DOHH2 (cell line): ENCODE data around the gene PADI1.

Source experiments
- H3F3A ChIP-seq: fragments of 200-600 bp; sonication (generic), shearing (Covaris generic); 2 replicates; pipeline ENCODE4 v1.6.0; 2016; ENCODE audit warnings: antibody characterized with exemption, mild to moderate bottlenecking; ENCODE audit not compliant: control insufficient read depth, insufficient read depth
- H3K27ac ChIP-seq: fragments of 200-600 bp; sonication (generic); 2 replicates; pipeline ENCODE4 v1.5.1; 2014; ENCODE audit warnings: low read depth, mild to moderate bottlenecking, low read length, moderate library complexity
- H3K27me3 ChIP-seq: fragments of 200-600 bp; sonication (generic); 2 replicates; pipeline ENCODE4 v1.6.1; 2014; ENCODE audit warnings: mild to moderate bottlenecking, low read length, mixed read lengths; ENCODE audit not compliant: control insufficient read depth
- H3K36me3 ChIP-seq: fragments of 200-600 bp; sonication (generic); 2 replicates; pipeline ENCODE4 v1.6.1; 2014; ENCODE audit warnings: mild to moderate bottlenecking, low read length, moderate library complexity, mixed read lengths; ENCODE audit not compliant: control insufficient read depth
- H3K4me1 ChIP-seq: fragments of 200-600 bp; sonication (generic); 2 replicates; pipeline ENCODE4 v1.6.1; 2014; ENCODE audit warnings: mild to moderate bottlenecking, low read length, mixed read lengths; ENCODE audit not compliant: control insufficient read depth
- H3K4me2 ChIP-seq: fragments of 200-600 bp; sonication (generic); 2 replicates; pipeline ENCODE4 v1.6.0; 2014; ENCODE audit warnings: mild to moderate bottlenecking, low read length, moderate library complexity
- H3K4me3 ChIP-seq: fragments of 200-600 bp; sonication (generic); 2 replicates; pipeline ENCODE4 v1.5.1; 2014; ENCODE audit warnings: mild to moderate bottlenecking, low read length, mixed read lengths
- H3K79me2 ChIP-seq: fragments of 200-600 bp; sonication (generic); 2 replicates; pipeline ENCODE4 v1.6.1; 2014; ENCODE audit warnings: mild to moderate bottlenecking, low read length, mixed read lengths; ENCODE audit not compliant: control insufficient read depth
- H3K9me2 ChIP-seq: fragments of 200-600 bp; sonication (generic); replicated peaks from 2 replicates; pipeline ENCODE4 v1.6.1; 2014; ENCODE audit warnings: mild to moderate bottlenecking, low read length, mixed read lengths; ENCODE audit not compliant: control insufficient read depth
- H3K9me3 ChIP-seq: fragments of 200-600 bp; sonication (generic); 2 replicates; pipeline ENCODE4 v1.6.1; 2014; ENCODE audit warnings: antibody characterized with exemption, low read length, mixed read lengths; ENCODE audit not compliant: control insufficient read depth, insufficient read depth
- H4K20me1 ChIP-seq: fragments of 200-600 bp; sonication (generic); 2 replicates; pipeline ENCODE4 v1.6.0; 2014; ENCODE audit warnings: low read depth, mild to moderate bottlenecking, antibody characterized with exemption, low read length, moderate library complexity; ENCODE audit not compliant: control insufficient read depth, insufficient read depth
- CTCF ChIP-seq: fragments of 200-600 bp; sonication (generic); IDR thresholded peaks from one replicate; pipeline ENCODE4 v1.5.1; 2014; ENCODE audit warnings: antibody characterized with exemption, mild to moderate bottlenecking, low read depth, low read length; ENCODE audit not compliant: poor library complexity, severe bottlenecking
- EZH2phosphoT487 ChIP-seq: fragments of 200-600 bp; sonication (generic); IDR thresholded peaks from 2 replicates; pipeline ENCODE4 v1.6.1; 2017; ENCODE audit warnings: borderline replicate concordance, mild to moderate bottlenecking, antibody characterized with exemption, low read length, moderate library complexity, mixed read lengths

Gene PADI1

DNA sequence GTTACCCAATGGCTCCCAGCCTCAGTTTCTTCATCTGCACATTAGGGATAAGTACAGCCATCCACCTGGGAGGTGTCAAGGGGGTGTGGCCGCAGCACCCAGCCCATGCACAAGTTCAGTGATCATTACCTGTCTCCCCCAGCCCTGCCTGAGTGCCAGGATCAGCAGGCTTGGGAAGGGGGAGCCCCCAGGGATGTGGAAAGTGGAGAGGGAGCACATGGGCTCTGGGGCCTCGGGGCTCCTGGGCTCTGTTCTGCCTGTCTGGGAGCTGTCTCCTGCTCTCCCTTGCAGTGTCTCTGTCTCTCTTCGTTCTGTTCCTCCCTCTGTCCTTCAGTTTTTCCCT lies 10.8 kb upstream of the PADI1 start:
- H3K4me2 ChIP-seq: no peak overlapping the region
- H3K36me3 ChIP-seq: no peaks in the 10 kb centered on the region
- no peaks in the 10 kb centered on the region for H3K9me2 ChIP-seq
- H3K4me1 ChIP-seq: peaks cover 7% of the 10 kb centered on the region
- H3K27me3 ChIP-seq: peaks cover 8% of the 10 kb centered on the region; the same call in 1 of the 2 replicates
- H3F3A ChIP-seq: no peaks in the 10 kb centered on the region
- no peaks in the 10 kb centered on the region for H3K9me3 ChIP-seq
- H4K20me1 ChIP-seq: no peaks in the 10 kb centered on the region
- no peak overlapping the region for H3K27ac ChIP-seq
- H3K4me3 ChIP-seq: no peak overlapping the region
- no peak for TF ChIP-seq CTCF
- no peak for TF ChIP-seq EZH2phosphoT487
- H3K79me2 ChIP-seq: no peaks in the 10 kb centered on the region

DNA sequence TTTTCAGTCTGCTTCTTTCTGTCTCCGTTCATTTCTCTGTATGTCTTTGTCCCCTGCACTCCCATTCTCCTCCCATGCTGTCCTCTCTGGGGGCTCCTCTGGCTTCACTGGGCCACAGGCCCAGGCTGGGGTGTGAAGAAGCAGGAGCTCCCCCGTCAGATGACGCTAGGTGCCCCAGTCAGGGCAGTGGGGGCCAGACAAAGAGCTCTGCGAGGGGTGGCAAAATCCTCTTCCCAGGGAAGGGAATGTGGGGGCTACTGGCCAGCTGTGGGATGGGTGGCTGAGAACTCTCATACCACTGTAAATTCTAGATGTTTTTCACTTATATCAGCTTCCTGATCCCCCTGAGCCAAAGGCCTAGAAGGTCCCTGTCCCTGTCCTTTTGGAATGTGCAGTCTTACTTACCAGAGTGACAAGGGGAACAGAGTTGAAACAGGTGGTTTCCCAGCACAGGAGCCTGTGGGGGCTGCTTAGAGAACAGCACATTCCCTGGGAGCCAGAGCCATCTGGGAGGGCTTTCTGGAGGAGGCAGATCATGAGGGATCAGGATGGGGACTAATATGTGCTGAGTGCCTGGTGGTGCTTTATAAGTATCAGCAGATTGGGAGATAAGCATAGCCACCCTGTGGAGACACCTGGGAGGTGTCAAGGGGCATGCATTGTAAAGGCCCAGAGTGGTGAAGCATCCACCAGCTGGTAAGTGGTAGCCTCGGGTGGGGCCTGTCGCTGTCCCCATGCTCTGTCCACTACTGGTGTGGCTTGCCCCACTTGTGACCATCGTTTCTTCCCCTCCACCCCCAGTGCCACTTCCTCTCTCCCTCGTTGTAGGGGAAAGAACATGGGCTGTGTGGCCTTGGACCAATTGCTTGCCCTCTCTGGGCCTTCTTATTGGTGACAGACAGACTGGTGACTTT lies 10.1 kb upstream of the PADI1 start:
- Histone ChIP-seq H3K79me2 (no peaks in the 10 kb centered on the region), H3K4me3 (no peak overlapping the region), H3K36me3 (no peaks in the 10 kb centered on the region), H3K9me3 (no peaks in the 10 kb centered on the region), H3K27me3 (peaks cover 13% of the 10 kb centered on the region; the same call in 1 of the 2 replicates), H3K9me2 (no peaks in the 10 kb centered on the region), H3K27ac (no peak overlapping the region), H3F3A (no peaks in the 10 kb centered on the region), H4K20me1 (no peaks in the 10 kb centered on the region), H3K4me2 (no peak overlapping the region), H3K4me1 (peaks cover 7% of the 10 kb centered on the region)
- TF ChIP-seq EZH2phosphoT487: no peak
- no peak for TF ChIP-seq CTCF

DNA sequence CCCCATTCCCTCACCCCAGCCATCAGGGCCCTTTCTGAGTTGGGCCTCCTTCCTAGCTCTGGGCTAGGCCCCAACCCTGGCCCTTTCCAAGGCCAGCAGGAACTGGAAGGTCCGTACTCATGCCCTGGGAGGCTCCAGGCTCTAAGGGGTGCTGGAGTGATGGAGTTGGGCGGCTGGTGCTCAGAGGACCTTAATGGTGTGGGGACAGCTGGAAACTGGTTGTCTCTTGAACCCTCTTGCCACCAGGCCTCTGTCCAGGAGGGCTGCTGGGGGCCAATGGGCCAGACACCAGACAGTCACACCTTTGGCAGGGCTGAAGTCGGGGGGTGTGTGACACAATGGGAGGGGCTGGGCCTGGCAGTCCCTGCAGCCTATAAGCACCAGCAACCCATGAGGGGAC lies 9.2 kb upstream of the PADI1 start:
- Histone ChIP-seq H3K4me3 (no peak overlapping the region), H3K4me1 (peaks cover 7% of the 10 kb centered on the region), H4K20me1 (no peaks in the 10 kb centered on the region), H3F3A (no peaks in the 10 kb centered on the region), H3K9me2 (no peaks in the 10 kb centered on the region), H3K79me2 (no peaks in the 10 kb centered on the region), H3K4me2 (no peak overlapping the region), H3K9me3 (no peaks in the 10 kb centered on the region), H3K27ac (no peak overlapping the region), H3K36me3 (no peaks in the 10 kb centered on the region), H3K27me3 (peaks cover 15% of the 10 kb centered on the region; the same call in 1 of the 2 replicates)
- TF ChIP-seq EZH2phosphoT487 (no peak), CTCF (no peak)
